CD14-positive monocyte (primary cell): ENCODE results near the gene R3HDM4. TPM values are rescaled to one million over a fixed set of nuclear protein-coding genes. Genes with fewer than 3 reads are reported as not detected.

ENCODE experiments used
- DNase-seq, 3 donors: peaks; one replicate each; pipeline ENCODE4 v3.0.0-alpha.2; 2011 to 2022
- H2AFZ ChIP-seq: 2 replicates; pipeline ENCODE4 v1.6.0; 2012; ENCODE audit warnings: mild to moderate bottlenecking, low read depth, low read length, inconsistent platforms; ENCODE audit not compliant: insufficient read depth, poor library complexity, severe bottlenecking
- H3K27ac ChIP-seq, 2 donors: 1 replicate in 1 of 2; 2 replicates in 1 of 2; pipeline ENCODE4 v1.5.1; 2012 to 2013; ENCODE audit warnings: low read length in 2 of 2, control low read depth in 1 of 2, inconsistent platforms in 1 of 2, low read depth in 1 of 2, mild to moderate bottlenecking in 1 of 2
- H3K27me3 ChIP-seq, 2 donors: one replicate each; pipeline versions ENCODE4 v1.6.0 to v1.6.1; 2011 to 2013; ENCODE audit warnings: low read length in 2 of 2; ENCODE audit not compliant: control insufficient read depth in 2 of 2, insufficient read depth in 2 of 2
- H3K36me3 ChIP-seq, 2 donors: replicated peaks in 1 of 2; 1 replicate in 1 of 2; 2 replicates in 1 of 2; pipeline versions ENCODE4 v1.5.1 to v1.6.1; 2012 to 2013; ENCODE audit warnings: low read length in 2 of 2, control low read depth in 1 of 2, inconsistent platforms in 1 of 2, mild to moderate bottlenecking in 1 of 2; ENCODE audit not compliant: insufficient read depth in 2 of 2, control insufficient read depth in 1 of 2
- H3K4me1 ChIP-seq, 2 donors: 1 replicate in 1 of 2; 2 replicates in 1 of 2; pipeline versions ENCODE4 v1.5.1 to v1.6.1; 2012 to 2013; ENCODE audit warnings: low read length in 2 of 2, control low read depth in 1 of 2, inconsistent platforms in 1 of 2, mild to moderate bottlenecking in 1 of 2, moderate library complexity in 1 of 2; ENCODE audit not compliant: insufficient read depth in 2 of 2, control insufficient read depth in 1 of 2
- H3K4me2 ChIP-seq: replicated peaks from 2 replicates; pipeline ENCODE3; 2012; ENCODE audit warnings: low read length, moderate library complexity, mild to moderate bottlenecking; ENCODE audit not compliant: poor library complexity, severe bottlenecking; ENCODE audit errors: extremely low read depth
- H3K4me3 ChIP-seq, 3 experiments: fragments of 200-600 bp in 1 of 3; sonication (generic) in 1 of 3; replicated peaks in 1 of 3; 1 replicate in 2 of 3; 2 replicates in 1 of 3; pipeline ENCODE4 v1.5.1; 2011 to 2013; ENCODE audit warnings: low read length in 3 of 3, mild to moderate bottlenecking in 3 of 3, control low read depth in 2 of 3, low read depth in 2 of 3, inconsistent platforms in 1 of 3, moderate library complexity in 1 of 3
- H3K79me2 ChIP-seq: 2 replicates; pipeline ENCODE4 v1.6.0; 2012; ENCODE audit warnings: mild to moderate bottlenecking, control low read depth, inconsistent platforms, low read length, moderate library complexity; ENCODE audit not compliant: insufficient read depth
- H3K9ac ChIP-seq: 2 replicates; pipeline ENCODE4 v1.6.0; 2017; ENCODE audit warnings: low read length, mild to moderate bottlenecking; ENCODE audit not compliant: insufficient read depth, poor library complexity, severe bottlenecking
- H3K9me3 ChIP-seq, 2 donors: replicated peaks in 1 of 2; 1 replicate in 1 of 2; 2 replicates in 1 of 2; pipeline versions ENCODE4 v1.5.1 to v1.6.1; 2012 to 2013; ENCODE audit warnings: low read length in 2 of 2, control low read depth in 1 of 2; ENCODE audit not compliant: control insufficient read depth in 1 of 2, insufficient read depth in 1 of 2
- H4K20me1 ChIP-seq: 2 replicates; pipeline ENCODE4 v1.6.0; 2012; ENCODE audit warnings: mild to moderate bottlenecking, low read length, control low read depth, moderate library complexity; ENCODE audit not compliant: insufficient read depth
- H3K27ac Mint-ChIP-seq, 7 donors: one replicate each; pipeline ENCODE4 v1.8.0; 2020; ENCODE audit warnings: mild to moderate bottlenecking in 7 of 7, mixed read lengths in 7 of 7, moderate library complexity in 6 of 7, inconsistent platforms in 2 of 7
- H3K27me3 Mint-ChIP-seq, 3 donors: one replicate each; pipeline ENCODE4 v1.8.0; 2021 to 2022; ENCODE audit warnings: low read depth in 3 of 3, mild to moderate bottlenecking in 3 of 3, mixed read lengths in 3 of 3, moderate library complexity in 3 of 3, inconsistent platforms in 1 of 3
- H3K36me3 Mint-ChIP-seq, 2 donors: one replicate each; pipeline ENCODE4 v1.8.0; 2020; ENCODE audit warnings: mixed read lengths in 2 of 2, inconsistent platforms in 1 of 2, mild to moderate bottlenecking in 1 of 2
- H3K4me1 Mint-ChIP-seq: one replicate; pipeline ENCODE4 v1.8.0; 2020; ENCODE audit warnings: mild to moderate bottlenecking, mixed read lengths
- H3K4me3 Mint-ChIP-seq, 2 donors: one replicate each; pipeline ENCODE4 v1.8.0; 2020; ENCODE audit warnings: mild to moderate bottlenecking in 2 of 2, mixed read lengths in 2 of 2, moderate library complexity in 1 of 2
- H3K9me3 Mint-ChIP-seq, 7 donors: one replicate each; pipeline ENCODE4 v1.8.0; 2020 to 2022; ENCODE audit warnings: mixed read lengths in 7 of 7, mild to moderate bottlenecking in 6 of 7, moderate library complexity in 6 of 7, inconsistent platforms in 2 of 7
- whole genome bisulfite sequencing: methylation state at CpG from one replicate; pipeline ENCODE4 v1.1.5; 2013; ENCODE audit warnings: missing lambda C conversion rate; ENCODE audit not compliant: insufficient coverage; 5-methylcytosine and 5-hydroxymethylcytosine counted together
- intact Hi-C, 2 donors: fragments of 100-400 bp; cut with micrococcal nuclease; formaldehyde crosslinking; loops; one replicate each; pipeline versions ENCODE4 v1.15.0 to v1.15.1; 2023
- polyA plus RNA-seq, 3 donors: library from polyadenylated mRNA; depleted of rRNA in 1 of 3; unstranded in 2 of 3; stranded (reverse) in 1 of 3; fragments of 300-500 nt in 2 of 3; fragments of >200 nt in 1 of 3; fragmentation: Illumina TruSeq in 2 of 3; gene quantifications; 1 replicate in 2 of 3; 2 replicates in 1 of 3; pipeline ENCODE4 v1.2.3, GENCODE V29; 2012 to 2021
- TF ChIP-seq, protein P1 (sequence below): fragments of 200-600 bp; IDR thresholded peaks from one replicate; pipeline ENCODE4 v1.8.0; 2022; ENCODE audit warnings: antibody characterized with exemption, mild to moderate bottlenecking

R3HDM4 gene
- polyA plus RNA-seq, 3 donors: 70.8 to 99.9 (median 78.7) TPM

DNA sequence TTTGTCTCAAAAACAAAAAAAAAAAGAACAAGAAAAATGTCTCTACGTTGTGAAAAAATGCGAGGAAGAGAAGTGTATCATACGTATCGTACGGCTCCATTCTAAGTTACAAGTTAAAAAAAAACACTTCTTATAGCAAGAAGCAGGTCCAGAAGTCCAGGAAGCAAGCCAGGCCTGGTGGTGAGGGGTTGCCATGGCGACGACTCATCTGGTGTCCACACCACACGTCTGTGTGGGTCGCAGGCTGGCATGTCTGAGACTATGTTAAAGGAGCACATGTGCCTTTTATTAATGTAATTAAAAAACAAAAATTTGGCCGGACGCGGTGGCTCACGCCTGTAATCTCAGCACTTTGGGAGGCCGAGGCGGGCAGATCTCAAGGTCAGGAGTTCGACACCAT, 25.9 kb downstream of the R3HDM4 start:
- intact Hi-C loops: no loop called here
- peaks cover 43 to 88% of the 10 kb centered on the region in 2 donors for H3K36me3 Mint-ChIP-seq
- peak in 1 of 3 donors; percentile 18 for DNase-seq
- Histone ChIP-seq H3K9ac (no peak overlapping the region), H3K4me2 (no peak overlapping the region), H3K27me3 (no peaks in the 10 kb centered on the region), H4K20me1 (peaks cover 16% of the 10 kb centered on the region), H3K36me3 (peaks cover 44 to 73% of the 10 kb centered on the region in 2 donors), H3K9me3 (no peaks in the 10 kb centered on the region), H2AFZ (no peak overlapping the region), H3K4me3 (no peak overlapping the region), H3K4me1 (peaks cover 3 to 5% of the 10 kb centered on the region in 2 donors), H3K79me2 (peaks cover 8% of the 10 kb centered on the region), H3K27ac (no peak overlapping the region)
- peaks cover 9% of the 10 kb centered on the region for H3K4me1 Mint-ChIP-seq
- TF ChIP-seq, protein P1, sequence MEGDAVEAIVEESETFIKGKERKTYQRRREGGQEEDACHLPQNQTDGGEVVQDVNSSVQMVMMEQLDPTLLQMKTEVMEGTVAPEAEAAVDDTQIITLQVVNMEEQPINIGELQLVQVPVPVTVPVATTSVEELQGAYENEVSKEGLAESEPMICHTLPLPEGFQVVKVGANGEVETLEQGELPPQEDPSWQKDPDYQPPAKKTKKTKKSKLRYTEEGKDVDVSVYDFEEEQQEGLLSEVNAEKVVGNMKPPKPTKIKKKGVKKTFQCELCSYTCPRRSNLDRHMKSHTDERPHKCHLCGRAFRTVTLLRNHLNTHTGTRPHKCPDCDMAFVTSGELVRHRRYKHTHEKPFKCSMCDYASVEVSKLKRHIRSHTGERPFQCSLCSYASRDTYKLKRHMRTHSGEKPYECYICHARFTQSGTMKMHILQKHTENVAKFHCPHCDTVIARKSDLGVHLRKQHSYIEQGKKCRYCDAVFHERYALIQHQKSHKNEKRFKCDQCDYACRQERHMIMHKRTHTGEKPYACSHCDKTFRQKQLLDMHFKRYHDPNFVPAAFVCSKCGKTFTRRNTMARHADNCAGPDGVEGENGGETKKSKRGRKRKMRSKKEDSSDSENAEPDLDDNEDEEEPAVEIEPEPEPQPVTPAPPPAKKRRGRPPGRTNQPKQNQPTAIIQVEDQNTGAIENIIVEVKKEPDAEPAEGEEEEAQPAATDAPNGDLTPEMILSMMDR: no peak
- H3K27me3 Mint-ChIP-seq: no peaks in the 10 kb centered on the region
- peaks cover 0 to 2% (median 0%) of the 10 kb centered on the region in 7 donors for H3K9me3 Mint-ChIP-seq
- 100% methylated on average over 3 of the region's 16 CpGs for WGBS
- no peak overlapping the region for H3K27ac Mint-ChIP-seq
- H3K4me3 Mint-ChIP-seq: no peak overlapping the region

DNA sequence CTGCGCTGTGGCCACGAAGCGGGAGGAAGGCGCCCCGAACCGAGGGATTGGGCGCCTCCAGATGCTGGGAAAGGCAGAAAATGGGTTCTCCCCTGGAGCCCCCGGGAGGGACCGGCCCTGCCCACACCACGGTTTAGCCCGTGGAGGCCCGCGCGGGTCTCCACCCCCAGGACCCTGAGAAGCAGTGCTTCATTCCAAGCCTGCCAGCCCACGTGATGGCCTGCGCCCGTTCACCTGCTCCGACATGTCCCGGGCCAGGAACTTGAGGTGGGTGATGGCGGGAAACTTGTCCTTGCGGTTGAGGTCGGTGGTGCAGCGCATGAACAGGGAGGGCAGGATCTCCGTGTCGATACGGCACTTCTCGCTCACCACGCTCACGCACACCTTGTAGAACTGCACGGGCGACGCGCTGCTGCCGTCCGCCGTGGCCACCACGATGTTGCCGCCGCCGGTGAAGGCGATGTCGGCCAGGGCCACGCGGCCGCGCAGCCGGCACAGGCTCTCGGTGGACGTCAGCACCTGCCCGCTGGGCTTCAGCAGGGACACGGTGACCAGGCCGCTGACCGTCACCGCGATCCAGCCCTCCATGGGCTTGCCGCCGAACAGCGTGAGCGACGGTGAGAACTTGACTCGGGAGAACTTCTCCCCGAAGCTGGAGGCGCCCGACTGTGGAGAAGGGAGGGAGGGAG, 27.3 kb downstream of the R3HDM4 start:
- no peak overlapping the region for H2AFZ ChIP-seq
- 96% methylated on average over 60 of the region's 64 CpGs for WGBS

More for the DNA sequence above, 27.3 kb downstream of the R3HDM4 start:
- Mint-ChIP-seq H3K36me3 (peaks cover 57 to 98% of the 10 kb centered on the region in 2 donors), H3K27me3 (no peaks in the 10 kb centered on the region), H3K9me3 (peaks cover 0 to 3% (median 0%) of the 10 kb centered on the region in 7 donors), H3K4me1 (peaks cover 8% of the 10 kb centered on the region), H3K4me3 (no peak overlapping the region), H3K27ac (no peak overlapping the region)
- TF ChIP-seq, protein P1: no peak
- intact Hi-C loops: no loop called here
- no peak overlapping the region for H3K9ac ChIP-seq
- no peaks in the 10 kb centered on the region for H3K27me3 ChIP-seq
- H3K4me1 ChIP-seq: peaks cover 0 to 3% of the 10 kb centered on the region in 2 donors
- no peak overlapping the region for H3K4me2 ChIP-seq
- no peak overlapping the region for H3K27ac ChIP-seq
- H3K4me3 ChIP-seq: no peak overlapping the region
- H3K9me3 ChIP-seq: no peaks in the 10 kb centered on the region
- peaks cover 56 to 86% of the 10 kb centered on the region in 2 donors for H3K36me3 ChIP-seq
- no peaks in the 10 kb centered on the region for H3K79me2 ChIP-seq
- DNase-seq: no peak
- H4K20me1 ChIP-seq: peaks cover 16% of the 10 kb centered on the region
